Caco-2 (cell line): ENCODE results near the gene ELK4. TPM values are rescaled to one million over a fixed set of nuclear protein-coding genes. Genes with fewer than 3 reads are reported as not detected.

ENCODE experiments used
- BruUV-seq: library from RNA; stranded (reverse); fragments of 400-500 nt; replicated peaks from 2 replicates; lab custom pipeline; 2021; lab: Mats Ljungman, UMichigan
- CTCF ChIA-PET: fragments of 300-600 bp; sonication (Branson Sonifier 250); formaldehyde crosslinking; loops from one replicate; lab custom pipeline; 2022; ENCODE audit warnings: antibody characterized with exemption; lab: Charles Lee
- POLR2A ChIA-PET: fragments of 300-600 bp; sonication (Branson Sonifier 250); formaldehyde crosslinking; loops from one replicate; lab custom pipeline; 2022; ENCODE audit warnings: antibody characterized with exemption; lab: Charles Lee
- DNase-seq, 2 experiments: peaks; one replicate each; pipeline versions ENCODE4 v3.0.0 to v3.0.0-alpha.2; 2020 to 2022
- H3K27me3 ChIP-seq: replicated peaks from 2 replicates; pipeline ENCODE4 v1.6.0; 2011; ENCODE audit warnings: low read length; ENCODE audit not compliant: control insufficient read depth, insufficient read depth
- H3K36me3 ChIP-seq: 2 replicates; pipeline ENCODE4 v1.5.1; 2011; ENCODE audit warnings: low read length; ENCODE audit not compliant: control insufficient read depth, insufficient read depth
- H3K4me1 ChIP-seq: fragments of 250-450 bp; sonication (Bioruptor Pico); 2 replicates; pipeline ENCODE4 v1.5.1; 2020; ENCODE audit warnings: mild to moderate bottlenecking
- H3K4me3 ChIP-seq: 2 replicates; pipeline ENCODE4 v1.5.1; 2011; ENCODE audit warnings: low read depth, mild to moderate bottlenecking, control low read depth, low read length
- H3K9me3 ChIP-seq: fragments of 250-450 bp; sonication (Bioruptor Pico); 2 replicates; pipeline ENCODE4 v1.5.1; 2020; ENCODE audit warnings: mild to moderate bottlenecking, moderate library complexity
- H3K27ac Mint-ChIP-seq: one replicate; pipeline ENCODE4 v1.8.0; 2022; ENCODE audit warnings: mixed read lengths; ENCODE audit not compliant: unreplicated experiment
- H3K27me3 Mint-ChIP-seq: one replicate; pipeline ENCODE4 v1.8.0; 2022; ENCODE audit warnings: mixed read lengths; ENCODE audit not compliant: insufficient read depth, unreplicated experiment
- H3K36me3 Mint-ChIP-seq: one replicate; pipeline ENCODE4 v1.8.0; 2022; ENCODE audit warnings: mild to moderate bottlenecking, mixed read lengths; ENCODE audit not compliant: insufficient read depth, unreplicated experiment
- H3K4me1 Mint-ChIP-seq: one replicate; pipeline ENCODE4 v1.8.0; 2022; ENCODE audit warnings: low read depth, mixed read lengths; ENCODE audit not compliant: unreplicated experiment
- H3K4me3 Mint-ChIP-seq: one replicate; pipeline ENCODE4 v1.8.0; 2022; ENCODE audit warnings: mild to moderate bottlenecking, moderate library complexity, mixed read lengths; ENCODE audit not compliant: unreplicated experiment
- H3K9me3 Mint-ChIP-seq: one replicate; pipeline ENCODE4 v1.8.0; 2022; ENCODE audit warnings: mixed read lengths; ENCODE audit not compliant: unreplicated experiment
- CTCF ChIP-seq, 2 experiments: fragments of 200-600 bp in 1 of 2; IDR thresholded peaks; 1 replicate in 1 of 2; 2 replicates in 1 of 2; pipeline versions ENCODE4 v1.5.1 to v1.8.0; 2011 to 2022; ENCODE audit warnings: antibody characterized with exemption in 1 of 2, control low read depth in 1 of 2, inconsistent platforms in 1 of 2, low read depth in 1 of 2, low read length in 1 of 2, mild to moderate bottlenecking in 1 of 2, moderate library complexity in 1 of 2; ENCODE audit not compliant: insufficient read depth in 1 of 2, severe bottlenecking in 1 of 2, unreplicated experiment in 1 of 2
- intact Hi-C: fragments of 100-400 bp; cut with micrococcal nuclease; formaldehyde crosslinking; loops from one replicate; pipeline ENCODE4 v1.10.0; 2022; ENCODE audit not compliant: unreplicated experiment
- total RNA-seq: library from RNA; stranded (reverse); gene quantifications from 2 replicates; pipeline ENCODE4 v1.2.3, GENCODE V29; 2022

ELK4 gene
- total RNA-seq, 1 experiment from 2014 or later, result 14.4 TPM

- Mint-ChIP-seq H3K27me3 (peaks cover 27% of the 10 kb centered on the region), H3K4me1 (no peaks in the 10 kb centered on the region), H3K9me3 (no peaks in the 10 kb centered on the region), H3K27ac (no peak overlapping the region), H3K36me3 (no peaks in the 10 kb centered on the region), H3K4me3 (no peak overlapping the region)
- no peaks in the 10 kb centered on the region for H3K9me3 ChIP-seq
- no peak for DNase-seq
- no peak overlapping the region for H3K4me3 ChIP-seq
- POLR2A ChIA-PET, result no interaction called here
- no peaks in the 10 kb centered on the region for H3K4me1 ChIP-seq
- no peaks in the 10 kb centered on the region for H3K36me3 ChIP-seq
- no TSS peak for BruUV-seq
- CTCF ChIA-PET, result interaction anchor here (0.5 to 1.3 kb wide), 2 partner anchors 68 to 85 kb away, joined by 3 read pairs; partner anchors contain the start of gene CDK18
- no peak for TF ChIP-seq CTCF (IDR thresholded peaks at IDR 0.05; ENCODE audit: insufficient read depth in 1 of 2, low read depth in 1 of 2, low read length in 1 of 2, severe bottlenecking in 1 of 2, unreplicated experiment in 1 of 2)
- peaks cover 12% of the 10 kb centered on the region for H3K27me3 ChIP-seq
- intact Hi-C loops, result no loop called here
Measured at GRCh38 chr1:205572421-205572820, 59.4 kb downstream of the ELK4 start.

- CTCF ChIA-PET, result interaction anchor here (0.6 to 1.3 kb wide), 3 partner anchors 86 to 426 kb away, joined by 3 to 4 read pairs (median 3); no protein-coding TSS in a partner anchor
- Mint-ChIP-seq H3K4me3 (no peak overlapping the region), H3K36me3 (no peaks in the 10 kb centered on the region), H3K9me3 (no peaks in the 10 kb centered on the region), H3K27ac (no peak overlapping the region), H3K4me1 (no peaks in the 10 kb centered on the region), H3K27me3 (peaks cover 26% of the 10 kb centered on the region)
- no peaks in the 10 kb centered on the region for H3K36me3 ChIP-seq
- no peaks in the 10 kb centered on the region for H3K4me1 ChIP-seq
- POLR2A ChIA-PET, result interaction anchor here (0.6 kb wide), 1 partner anchor 1006 kb away, joined by 4 read pairs; no protein-coding TSS in a partner anchor
- peaks cover 14% of the 10 kb centered on the region for H3K27me3 ChIP-seq
- no peak for DNase-seq
- intact Hi-C loops, result no loop called here
- TF ChIP-seq CTCF (IDR thresholded peaks at IDR 0.05; ENCODE audit: insufficient read depth in 1 of 2, low read depth in 1 of 2, low read length in 1 of 2, severe bottlenecking in 1 of 2, unreplicated experiment in 1 of 2), result no peak
- BruUV-seq, result no TSS peak
- no peaks in the 10 kb centered on the region for H3K9me3 ChIP-seq
- H3K4me3 ChIP-seq, result no peak overlapping the region
Measured at GRCh38 chr1:205571747-205572146, 60.1 kb downstream of the ELK4 start.

GRCh38 chr1:205570796-205571537 is 60.8 kb downstream of the ELK4 start:
- no peaks in the 10 kb centered on the region for H3K36me3 ChIP-seq
- BruUV-seq, result no TSS peak
- Mint-ChIP-seq H3K9me3 (no peaks in the 10 kb centered on the region), H3K27me3 (peaks cover 27% of the 10 kb centered on the region), H3K4me3 (no peak overlapping the region), H3K4me1 (peaks cover 3% of the 10 kb centered on the region), H3K36me3 (no peaks in the 10 kb centered on the region), H3K27ac (no peak overlapping the region)
- ChIA-PET POLR2A (no interaction called here), CTCF (interaction anchor here (0.6 to 1.3 kb wide), 2 partner anchors 87 to 425 kb away, joined by 3 read pairs; no protein-coding TSS in a partner anchor)
- H3K9me3 ChIP-seq, result no peaks in the 10 kb centered on the region
- no peak for TF ChIP-seq CTCF (IDR thresholded peaks at IDR 0.05; ENCODE audit: insufficient read depth in 1 of 2, low read depth in 1 of 2, low read length in 1 of 2, severe bottlenecking in 1 of 2, unreplicated experiment in 1 of 2)
- intact Hi-C loops, result no loop called here
- H3K4me3 ChIP-seq, result no peak overlapping the region
- H3K27me3 ChIP-seq, result peaks cover 14% of the 10 kb centered on the region
- DNase-seq, result no peak
- peaks cover 1% of the 10 kb centered on the region; the same call in 1 of the 2 replicates for H3K4me1 ChIP-seq
